IPS DF 19.7 (cell line): ENCODE results near the gene GALNT18.
A peak's percentile ranks its signal among the peaks of the same experiment; 100 is the strongest.

Source experiments
- DNase-seq: peaks from one replicate; pipeline ENCODE4 v3.0.0-alpha.2; 2013; ENCODE audit warnings: low read depth, low spot score

The GALNT18 gene

DNA sequence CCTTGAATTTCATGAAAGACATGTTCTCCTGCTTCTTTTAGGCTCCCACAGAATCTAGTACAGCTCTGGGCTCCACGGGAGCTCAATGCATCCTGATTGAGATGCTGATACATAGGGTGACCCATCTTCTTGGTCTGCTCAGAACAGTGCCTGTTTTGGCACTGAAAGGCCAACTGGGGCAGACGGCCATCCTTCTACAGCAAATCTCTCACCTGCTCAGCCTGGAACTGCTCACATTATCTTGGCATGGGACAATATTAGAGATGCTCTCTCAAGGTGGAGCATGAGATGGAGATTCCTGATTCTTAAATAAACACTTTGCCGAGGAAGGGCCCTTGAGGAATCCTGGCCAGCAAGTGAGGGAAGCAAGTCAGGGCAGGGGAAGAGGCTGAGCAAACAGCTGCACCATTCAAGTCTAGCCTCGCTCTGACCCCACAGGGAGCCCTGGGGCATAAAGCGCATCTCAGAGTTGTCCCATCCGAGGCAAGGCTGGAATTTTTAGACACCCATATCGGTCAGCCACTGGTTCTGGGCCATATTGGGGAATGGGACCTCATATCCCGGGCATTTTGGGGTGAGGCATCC lies 210.3 kb downstream of the GALNT18 start:
- no peak for DNase-seq

DNA sequence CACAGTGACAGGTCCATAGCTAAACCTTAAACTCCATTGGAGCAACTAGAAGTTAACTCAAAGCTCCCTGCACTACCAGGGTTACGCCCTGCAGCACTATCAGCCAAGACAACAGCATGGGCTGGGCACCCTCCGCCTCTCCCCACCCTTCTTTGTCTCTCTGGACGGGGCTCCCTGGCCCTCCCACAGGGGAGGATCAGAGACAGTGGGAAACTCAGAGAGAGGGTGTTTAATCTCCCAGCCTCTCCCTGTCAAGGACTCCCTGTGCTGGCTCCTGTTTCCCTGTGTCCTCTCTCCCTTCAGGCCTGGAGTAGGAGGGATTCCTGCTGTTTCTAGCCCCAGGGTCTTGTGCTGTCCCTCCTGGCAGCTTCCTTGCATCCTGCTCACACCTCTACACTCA lies 211.9 kb downstream of the GALNT18 start:
- no peak for DNase-seq

DNA sequence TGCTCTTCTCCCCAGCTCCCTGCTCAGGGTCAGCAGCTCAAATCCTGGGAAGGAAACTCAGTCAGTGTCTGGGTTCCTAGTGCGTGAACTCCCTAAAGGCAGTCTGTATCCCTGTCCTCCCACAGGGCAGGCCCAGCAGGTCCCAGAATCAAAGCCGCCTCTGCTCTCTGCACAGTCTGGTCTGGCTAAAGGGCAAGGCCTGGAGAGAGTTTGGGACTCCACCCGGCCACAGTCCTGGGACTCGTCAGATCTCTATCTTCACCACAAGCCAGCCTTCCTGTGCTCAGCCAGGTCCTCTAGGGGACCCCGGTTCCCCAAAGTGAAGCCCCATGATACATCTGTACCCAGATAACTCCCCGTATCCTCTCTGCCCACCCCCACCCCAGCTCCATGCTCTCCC lies 212.6 kb downstream of the GALNT18 start:
- DNase-seq = no peak

DNA sequence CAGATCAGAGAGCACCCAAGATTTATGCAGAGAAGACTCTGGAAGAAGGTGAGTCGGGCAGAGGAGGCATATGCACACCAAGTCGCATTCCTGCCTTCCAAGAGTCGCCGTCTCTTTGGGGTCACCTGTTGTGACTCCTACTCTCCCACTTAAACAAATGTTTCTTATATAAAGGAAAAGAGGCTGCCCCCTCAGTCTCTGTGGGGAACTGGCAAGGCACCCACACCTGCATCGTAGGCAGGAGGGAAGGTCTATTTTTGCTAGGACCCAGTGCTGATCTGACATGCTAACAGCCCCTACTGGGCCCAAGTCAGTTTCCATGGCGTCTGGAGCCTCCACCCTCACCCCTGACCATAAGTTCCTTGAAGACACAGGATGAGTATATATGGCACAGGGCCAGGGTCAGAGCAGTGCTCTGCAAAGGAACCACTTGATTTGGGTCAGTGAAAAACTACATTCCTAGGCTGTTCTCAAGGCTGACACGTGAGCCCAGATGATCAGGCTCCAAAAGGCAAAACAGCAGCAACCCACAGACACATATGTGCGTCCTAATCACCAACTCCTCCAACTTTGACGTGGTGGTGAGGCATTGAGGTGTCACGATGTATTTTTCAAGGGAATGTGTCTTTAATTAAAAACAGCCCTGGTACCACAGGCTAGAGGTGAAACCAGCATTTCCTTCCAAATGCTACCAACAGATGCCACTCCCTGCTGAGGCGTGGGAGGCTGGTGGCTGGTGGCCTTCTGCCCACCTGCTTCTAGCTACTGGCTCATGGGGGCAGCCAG lies 213.2 kb downstream of the GALNT18 start:
- DNase-seq = no peak

DNA sequence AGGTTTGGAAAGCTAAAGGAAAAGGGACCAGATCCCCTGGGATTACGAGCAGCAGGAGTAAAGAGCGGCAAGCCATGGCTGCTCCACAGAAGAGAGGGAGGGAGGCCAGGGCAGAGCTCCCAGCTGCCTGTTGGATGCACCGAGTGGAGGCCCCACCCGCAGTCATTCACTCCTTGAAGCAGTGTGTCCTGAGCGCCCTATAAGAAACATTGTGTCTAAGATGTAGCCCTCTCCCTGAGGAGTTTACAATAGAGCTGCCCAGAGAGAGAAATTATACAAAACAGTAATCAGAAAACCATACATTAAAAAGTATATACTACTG lies 214.1 kb downstream of the GALNT18 start:
- no peak for DNase-seq

DNA sequence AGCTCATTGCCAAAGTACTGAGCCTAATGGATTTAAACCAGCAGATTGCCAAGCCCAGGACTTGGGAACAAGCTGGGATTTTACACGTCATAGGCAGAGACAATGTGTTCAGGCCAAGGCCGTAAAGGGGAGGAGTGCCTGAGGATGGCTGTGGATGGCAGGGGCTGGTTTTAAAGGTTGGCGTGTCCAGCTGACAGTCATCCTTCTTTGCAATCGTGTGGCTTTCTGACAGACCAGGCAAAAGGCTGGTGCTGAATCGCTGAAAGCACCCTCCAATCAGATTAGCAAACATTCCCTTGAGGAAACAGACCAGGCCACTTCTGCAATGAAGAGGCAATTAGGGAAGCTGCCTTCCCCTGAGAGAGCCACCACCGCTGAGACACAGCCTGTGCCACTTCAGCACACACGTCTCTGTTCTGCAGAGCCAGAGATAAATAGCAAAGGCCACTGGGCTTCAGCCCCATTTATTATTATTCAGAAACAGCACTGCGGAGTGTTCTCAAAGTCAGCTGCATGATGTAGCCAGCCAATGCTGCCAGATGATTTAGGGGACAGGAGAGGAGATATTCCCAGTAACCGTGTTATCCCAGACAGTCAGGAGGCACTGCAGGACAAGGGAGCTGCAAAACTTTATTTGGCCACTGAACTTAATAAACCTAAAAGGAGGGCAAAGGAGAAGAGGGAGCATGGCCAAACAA lies 214.6 kb downstream of the GALNT18 start:
- DNase-seq = no peak

DNA sequence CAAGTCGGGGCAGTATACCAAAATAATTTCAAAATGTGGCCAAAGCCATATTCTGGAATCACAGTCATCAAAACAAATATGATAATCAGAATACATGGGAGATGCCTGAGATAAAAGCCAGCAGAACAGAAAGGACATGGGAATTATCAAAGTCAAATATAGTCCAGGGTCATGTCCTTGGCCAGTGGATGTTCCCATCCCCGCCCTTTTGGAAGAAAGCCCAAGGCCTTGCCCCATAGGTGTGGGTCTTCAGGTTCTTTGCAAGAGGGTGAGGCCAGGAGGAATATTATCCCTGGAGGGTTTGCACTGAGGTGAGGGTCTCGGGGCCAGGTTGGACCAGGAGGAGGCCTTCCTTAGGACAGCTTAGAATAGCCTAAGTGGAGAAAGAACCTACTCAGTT lies 215.2 kb downstream of the GALNT18 start:
- DNase-seq = no peak

DNA sequence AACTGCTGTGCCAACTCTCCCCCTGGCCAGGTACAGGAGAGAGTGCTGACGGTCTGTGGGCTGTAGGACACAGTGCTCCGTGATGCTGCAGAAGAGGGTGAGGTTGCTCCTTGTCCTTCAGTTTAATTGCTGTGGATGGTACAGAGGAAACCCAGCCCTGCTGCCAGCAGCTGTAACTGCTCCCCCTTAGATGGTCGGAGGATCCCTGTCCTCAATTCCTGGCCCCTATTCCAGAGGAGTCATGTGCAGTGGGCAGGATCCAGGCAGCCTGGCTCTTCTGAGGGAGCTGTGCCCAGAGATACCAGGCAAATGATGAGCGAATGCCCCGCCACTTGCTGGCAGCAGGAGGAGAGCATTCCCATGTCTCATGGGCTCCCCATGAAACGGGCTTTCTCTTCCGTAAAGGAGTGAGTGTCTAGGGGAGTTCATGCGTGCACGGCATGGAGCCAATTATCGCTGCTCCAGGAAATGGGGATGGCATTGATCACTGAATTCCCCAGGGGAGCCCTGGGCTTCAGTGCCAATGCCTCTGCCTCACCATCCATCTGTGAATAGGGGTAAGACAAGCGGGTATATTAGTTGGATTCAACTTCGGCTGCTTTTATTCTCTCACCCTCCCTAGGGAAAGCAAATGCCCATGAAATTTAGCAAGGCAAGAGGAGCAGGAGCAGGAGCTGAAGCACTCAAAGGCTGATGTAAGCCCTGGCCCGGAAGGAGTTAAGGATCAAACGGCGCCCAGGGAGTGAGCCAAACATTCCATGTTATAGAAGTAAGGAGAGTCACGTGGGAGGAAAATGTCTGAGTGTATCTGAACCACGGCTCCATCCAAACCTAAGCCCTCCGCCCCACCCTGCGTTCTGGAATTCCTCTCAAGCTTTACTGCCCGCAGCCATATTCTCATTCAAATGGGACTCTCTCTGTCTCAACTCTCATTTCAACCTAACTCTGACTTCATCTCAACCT lies 217.8 kb downstream of the GALNT18 start:
- no peak for DNase-seq

DNA sequence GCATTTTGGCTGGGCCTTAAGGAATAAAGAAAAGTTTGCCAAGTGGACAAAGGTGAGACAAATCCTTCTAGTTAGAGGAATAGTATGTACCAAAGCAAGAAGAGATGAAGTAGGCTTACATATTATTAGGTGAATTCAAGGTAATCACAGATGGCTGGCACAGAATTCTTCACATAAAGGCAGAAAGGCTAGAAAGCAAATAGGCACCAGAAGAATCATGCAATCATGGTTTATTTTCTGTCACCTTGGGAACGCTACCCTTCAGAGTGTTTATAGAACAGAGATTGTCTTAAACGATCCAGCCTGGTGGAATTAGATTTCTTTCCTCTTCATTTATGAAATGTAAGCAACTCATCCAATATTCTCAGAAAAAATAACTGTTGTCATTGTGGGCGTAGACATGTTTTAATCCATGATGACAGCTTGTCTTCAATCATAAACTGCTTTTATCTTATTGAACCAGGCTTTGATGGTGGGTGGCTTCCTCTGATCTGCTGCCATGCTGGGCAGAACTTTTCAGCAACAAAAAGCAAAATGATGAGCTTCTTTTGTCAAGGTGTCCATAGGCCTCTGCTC lies 219.8 kb downstream of the GALNT18 start:
- DNase-seq = no peak

DNA sequence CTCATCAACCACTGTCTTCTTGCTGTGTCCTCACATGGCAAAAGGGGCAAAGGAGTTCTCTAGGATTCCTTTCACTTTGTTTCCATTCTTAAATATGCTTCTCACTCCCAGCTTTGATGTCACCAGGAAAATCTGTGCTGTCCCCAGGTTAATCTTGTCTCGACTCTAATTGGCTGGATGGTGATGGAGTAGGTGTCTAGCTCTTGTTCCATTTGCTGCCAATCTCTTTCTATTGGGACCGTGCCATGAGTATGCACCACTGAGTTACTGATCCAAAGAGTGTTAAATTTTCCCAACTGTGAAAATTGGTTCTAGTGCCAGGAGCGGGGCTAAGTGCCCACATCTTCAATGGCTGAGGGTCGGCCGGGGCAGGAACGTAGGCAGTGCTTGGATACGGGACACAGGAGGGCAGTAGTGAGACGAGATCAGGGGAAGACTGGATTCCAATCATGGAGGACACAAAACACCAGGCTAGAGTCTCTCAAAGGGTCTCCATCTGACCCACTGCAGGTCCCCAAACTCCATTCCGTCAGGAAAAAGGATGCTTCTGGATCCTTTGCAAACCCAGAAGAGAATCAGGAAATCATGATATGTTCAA lies 221.1 kb downstream of the GALNT18 start:
- DNase-seq = peak; percentile 40

DNA sequence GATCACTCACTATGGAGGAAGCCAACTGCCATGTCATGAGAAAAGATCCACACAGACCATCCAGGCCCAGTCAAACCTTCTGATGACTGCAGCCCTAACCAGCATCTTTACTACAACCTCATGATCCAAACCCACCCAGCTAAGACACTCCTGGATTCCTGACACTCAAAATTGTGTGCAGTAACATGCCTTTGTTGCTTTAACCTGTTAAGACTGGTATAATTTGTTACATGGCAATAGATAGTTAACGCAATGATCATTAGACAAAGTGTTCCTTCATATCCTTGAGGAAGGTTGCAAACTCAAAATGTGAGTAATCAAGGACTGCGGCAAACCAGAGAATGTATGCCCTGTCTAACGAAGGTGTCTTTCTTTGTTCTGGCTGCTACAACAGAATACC lies 221.7 kb downstream of the GALNT18 start:
- no peak for DNase-seq

DNA sequence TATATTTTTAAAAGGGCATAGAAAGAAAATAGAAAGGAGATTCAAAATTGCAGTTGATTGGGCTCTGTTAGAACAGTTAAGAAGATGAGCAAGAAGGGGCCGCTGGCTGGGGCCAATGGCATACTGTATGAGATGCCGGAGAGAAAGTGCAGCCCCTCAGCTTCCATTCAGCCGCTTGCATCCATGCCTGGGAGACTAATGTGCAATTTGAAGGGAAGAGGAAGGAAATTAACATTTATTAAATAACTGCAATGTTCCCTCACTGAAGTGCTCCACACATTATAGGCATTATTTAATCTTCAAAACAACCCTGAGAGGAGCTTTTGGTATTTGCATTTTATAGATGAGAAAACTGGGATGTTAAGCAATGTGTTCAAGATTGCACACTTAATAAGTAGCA lies 224.0 kb downstream of the GALNT18 start:
- no peak for DNase-seq

DNA sequence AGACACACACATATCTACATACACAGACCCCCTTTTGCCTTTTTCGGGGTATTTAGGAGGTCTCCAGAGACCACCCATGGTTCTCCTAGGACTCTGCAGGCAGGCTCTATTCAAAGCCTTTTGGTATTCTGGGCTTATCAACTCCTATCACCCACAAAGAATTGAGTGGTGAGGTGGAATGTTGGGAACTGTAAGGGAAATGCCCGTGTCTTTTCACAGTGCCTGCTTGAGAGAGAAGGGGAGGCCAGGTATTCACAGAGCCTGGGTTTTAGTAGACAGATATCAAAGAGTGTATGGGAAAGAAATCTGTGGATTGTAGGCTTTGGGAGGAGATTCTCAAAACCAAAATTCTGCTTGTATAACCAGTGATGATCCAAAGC lies 224.8 kb downstream of the GALNT18 start:
- DNase-seq = no peak

DNA sequence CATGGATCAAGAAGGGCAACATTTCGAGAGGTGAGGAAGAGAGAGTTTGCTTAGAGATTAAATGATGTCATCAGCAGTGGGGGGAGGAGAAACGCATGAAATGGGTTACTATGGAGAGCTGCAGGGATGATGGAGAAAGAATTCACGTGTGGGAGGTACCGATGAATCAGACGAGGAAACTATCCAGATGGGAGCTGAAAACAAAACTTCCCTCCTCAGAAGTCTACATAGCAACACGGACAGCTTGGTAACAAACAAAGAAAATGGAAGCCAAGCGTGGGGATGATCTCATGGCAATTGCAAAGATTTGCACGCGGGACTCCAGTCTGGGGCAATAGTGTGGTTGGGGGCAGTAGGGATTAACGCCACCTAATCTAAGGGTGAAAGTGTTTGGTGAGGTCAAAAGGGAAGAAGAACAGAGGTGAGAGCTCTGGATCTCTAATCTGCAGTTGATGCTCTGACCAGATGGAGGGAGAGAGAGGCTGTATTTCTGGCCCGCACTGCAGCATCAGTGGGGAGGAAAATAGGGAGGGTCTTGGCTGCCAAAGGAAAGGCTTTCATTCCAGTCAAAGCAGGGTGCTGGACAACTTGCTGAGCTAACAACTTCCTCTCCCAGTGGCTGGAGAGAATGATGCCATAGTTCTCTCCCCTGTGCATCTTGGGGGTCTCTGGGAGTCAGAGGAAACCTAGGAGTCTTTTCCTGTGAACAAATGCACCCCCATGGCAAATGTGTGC lies 225.3 kb downstream of the GALNT18 start:
- no peak for DNase-seq

DNA sequence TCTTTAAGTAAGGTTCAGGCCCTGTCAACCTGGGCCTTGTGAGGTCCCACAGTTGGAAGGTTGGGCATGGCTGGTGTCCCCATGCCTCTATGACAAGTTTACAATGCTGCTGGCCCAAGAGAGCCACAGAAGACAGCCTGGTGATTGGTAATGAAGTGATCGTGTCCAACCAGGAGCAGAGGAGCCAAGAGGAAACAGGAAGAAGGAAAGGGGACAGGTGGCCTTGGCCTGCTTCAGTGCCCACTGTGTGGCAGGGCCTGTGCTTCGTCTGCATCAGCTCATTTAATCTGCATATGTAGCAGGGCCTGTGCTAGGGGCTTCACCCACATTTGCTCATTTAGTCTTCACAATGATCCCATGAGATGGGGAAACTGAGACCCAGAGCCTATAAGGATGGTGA lies 226.7 kb downstream of the GALNT18 start:
- DNase-seq = no peak

DNA sequence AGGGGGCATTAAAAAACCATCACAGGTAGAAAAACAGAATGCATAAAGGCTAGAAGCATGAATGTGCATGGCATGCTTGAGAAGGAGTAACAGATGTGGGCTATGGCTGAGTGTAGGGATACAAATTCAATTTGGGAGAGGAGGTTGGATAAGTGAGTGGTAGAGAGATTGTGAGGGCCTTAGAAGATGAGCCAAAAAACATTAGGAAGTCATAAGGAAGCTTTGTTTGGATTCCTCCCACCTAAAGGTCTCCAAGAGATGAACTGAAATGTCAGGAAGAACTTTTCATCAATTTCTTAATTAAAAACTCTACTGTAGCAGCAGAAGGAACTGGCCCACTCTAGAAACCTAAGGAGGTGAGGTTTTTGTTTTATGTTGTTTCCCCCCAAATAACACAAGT lies 227.6 kb downstream of the GALNT18 start:
- DNase-seq = no peak

DNA sequence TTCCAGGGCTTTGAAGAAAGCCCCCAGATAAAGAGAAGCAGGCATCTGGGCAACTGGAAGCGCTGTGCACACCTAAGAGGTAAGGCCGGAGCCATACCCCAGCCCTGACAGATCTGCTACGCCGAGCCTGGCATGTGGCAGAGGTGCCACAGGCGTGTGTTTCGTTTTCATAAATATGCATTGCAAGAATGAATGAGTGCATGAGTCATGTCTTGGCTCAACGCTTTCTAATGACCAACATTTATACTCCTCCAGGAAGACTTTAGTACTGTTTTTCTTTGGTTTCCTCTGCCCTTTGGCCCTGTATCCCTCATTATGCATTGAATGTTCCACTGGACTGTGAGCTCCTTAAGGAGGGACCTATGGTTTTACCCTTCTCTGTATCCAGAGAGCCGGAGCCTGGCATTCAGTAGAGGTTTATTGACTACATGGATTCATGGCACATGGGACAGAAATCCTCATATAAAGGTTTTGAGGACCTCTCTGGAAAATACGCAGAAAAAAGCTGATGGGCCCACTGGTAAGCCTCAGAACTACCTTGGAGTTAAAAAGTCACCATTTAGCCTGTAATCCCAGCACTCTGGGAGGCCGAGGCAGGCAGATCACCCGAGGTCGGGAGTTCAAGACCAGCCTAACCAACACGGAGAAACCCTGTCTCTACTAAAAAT lies 229.9 kb downstream of the GALNT18 start:
- DNase-seq = no peak

DNA sequence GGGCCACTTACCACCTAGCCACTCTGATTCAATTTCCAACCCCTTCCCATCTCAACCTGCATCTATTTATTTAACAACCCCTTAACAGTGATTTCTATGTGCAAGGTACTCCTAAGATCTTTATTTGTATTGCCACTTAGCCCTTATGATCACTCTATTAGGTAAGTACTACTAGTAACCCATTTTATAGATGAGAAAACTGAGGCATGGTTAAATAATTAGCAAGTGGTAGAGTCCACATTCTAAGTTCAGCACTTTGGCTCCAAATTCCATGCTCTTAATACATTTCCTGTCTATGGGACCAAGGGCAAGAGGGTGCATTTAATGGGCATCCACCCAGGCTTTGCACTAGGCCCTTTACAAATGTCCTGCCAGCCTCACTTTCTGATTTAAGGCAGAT lies 230.6 kb downstream of the GALNT18 start:
- no peak for DNase-seq

DNA sequence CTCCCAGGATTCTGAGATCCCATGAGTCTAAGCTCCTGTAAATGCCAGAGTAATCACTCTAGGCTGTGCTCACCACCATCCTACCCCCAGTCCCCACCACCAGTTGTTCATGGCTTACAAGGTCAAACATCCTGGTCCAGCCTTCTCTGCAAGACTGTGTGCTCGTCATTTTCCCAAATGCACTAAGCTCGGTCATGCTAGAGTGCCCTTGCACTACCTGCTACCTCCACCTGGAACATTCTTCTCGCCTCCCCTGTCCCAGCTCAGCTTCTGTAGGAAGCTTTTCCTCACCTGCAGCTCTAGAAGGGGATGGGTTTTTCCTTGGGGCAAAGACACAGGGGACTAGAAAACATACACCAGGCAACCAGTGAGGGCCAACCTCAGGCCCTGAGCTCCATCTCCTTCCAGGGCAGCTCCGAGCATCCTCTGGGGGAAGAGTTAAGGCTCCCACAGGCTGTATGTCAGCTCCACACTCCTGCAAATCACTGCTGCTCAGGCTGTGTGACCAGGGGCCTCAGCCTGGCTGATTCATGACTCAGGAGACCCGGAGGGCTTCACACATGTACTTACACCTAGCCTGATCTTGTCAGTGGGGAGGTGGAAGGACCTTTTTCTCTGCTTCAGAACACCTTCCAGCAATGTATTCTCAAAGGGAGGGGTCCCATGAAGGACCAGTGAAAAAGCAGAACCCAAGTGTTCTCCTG lies 231.6 kb downstream of the GALNT18 start:
- no peak for DNase-seq
